Aorta (tissue), 5 donors: Measurements from ENCODE around the gene STK32A. TPM values are rescaled to one million over a fixed set of nuclear protein-coding genes. Genes with fewer than 3 reads are reported as not detected.

Experiments used
- ATAC-seq: fragments of 200-7000 bp; cut with Tn5 transposase; one replicate; pipeline ENCODE4 v1.9.1; 2022; ENCODE audit warnings: moderate library complexity; ENCODE audit not compliant: low FRiP score
- DNase-seq, 2 donors: peaks; one replicate each; pipeline ENCODE4 v3.0.0-alpha.2; 2020
- H3K27ac ChIP-seq, 2 donors: one replicate each; pipeline ENCODE4 v1.5.1; 2013; ENCODE audit warnings: low read length in 2 of 2, mild to moderate bottlenecking in 2 of 2, moderate library complexity in 2 of 2, control low read depth in 1 of 2, inconsistent platforms in 1 of 2, low read depth in 1 of 2
- H3K27me3 ChIP-seq, 2 donors: one replicate each; pipeline ENCODE4 v1.6.1; 2013; ENCODE audit warnings: control low read depth in 1 of 2, low read length in 1 of 2, mild to moderate bottlenecking in 1 of 2, moderate library complexity in 1 of 2; ENCODE audit not compliant: insufficient read depth in 2 of 2, control insufficient read depth in 1 of 2
- H3K36me3 ChIP-seq, 2 donors: one replicate each; pipeline ENCODE4 v1.6.1; 2013; ENCODE audit warnings: control low read depth in 1 of 2, low read length in 1 of 2, mild to moderate bottlenecking in 1 of 2; ENCODE audit not compliant: insufficient read depth in 2 of 2, control insufficient read depth in 1 of 2
- H3K4me1 ChIP-seq, 2 donors: one replicate each; pipeline ENCODE4 v1.6.1; 2013; ENCODE audit warnings: low read length in 2 of 2, control low read depth in 1 of 2, mild to moderate bottlenecking in 1 of 2, moderate library complexity in 1 of 2; ENCODE audit not compliant: insufficient read depth in 2 of 2, control insufficient read depth in 1 of 2
- H3K4me3 ChIP-seq, 2 donors: one replicate each; pipeline ENCODE4 v1.5.1; 2013; ENCODE audit warnings: low read length in 2 of 2, control low read depth in 1 of 2, mild to moderate bottlenecking in 1 of 2
- H3K9me3 ChIP-seq: one replicate; pipeline ENCODE4 v1.6.1; 2013; ENCODE audit warnings: mild to moderate bottlenecking, low read length; ENCODE audit not compliant: control insufficient read depth
- WGBS, 2 donors: extraction: QIAGEN DNeasy Blood & Tissue Kit; methylation state at CpG; one replicate each; pipeline ENCODE4 v1.1.7; 2013; 5-methylcytosine and 5-hydroxymethylcytosine counted together
- intact Hi-C, 2 donors: fragments of 100-400 bp; cut with DNase I; formaldehyde crosslinking; loops; one replicate each; pipeline versions ENCODE4 v1.14.2 to v1.15.0; 2022
- polyA plus RNA-seq, 2 donors: library from polyadenylated mRNA; stranded (reverse); fragments of 200-250 nt; gene quantifications; one replicate each; pipeline ENCODE4 v1.2.3, GENCODE V29; 2013
- total RNA-seq, 2 donors: library from RNA; stranded (reverse); fragmentation: NEBNext Ultra II Directional; extraction: Animal tissue kit (Norgen Biotek cat#: 25700); gene quantifications; one replicate each; pipeline ENCODE4 v1.2.1, GENCODE V29; 2021
- donor health status: healthy with polysubstance abuse.
- donor health status: Bipolar disorder and iron deficiency.
- donor health status: DM: no; HTN: no; CAD: no.
- donor health status: DM: no; HTN: no; CAD: no.
- donor health status: DM: yes; HTN: yes; CAD: no.

The STK32A gene
- total and polyA plus RNA-seq, 4 donors: 3.4 to 14.5 (median 5.5) TPM

DNA sequence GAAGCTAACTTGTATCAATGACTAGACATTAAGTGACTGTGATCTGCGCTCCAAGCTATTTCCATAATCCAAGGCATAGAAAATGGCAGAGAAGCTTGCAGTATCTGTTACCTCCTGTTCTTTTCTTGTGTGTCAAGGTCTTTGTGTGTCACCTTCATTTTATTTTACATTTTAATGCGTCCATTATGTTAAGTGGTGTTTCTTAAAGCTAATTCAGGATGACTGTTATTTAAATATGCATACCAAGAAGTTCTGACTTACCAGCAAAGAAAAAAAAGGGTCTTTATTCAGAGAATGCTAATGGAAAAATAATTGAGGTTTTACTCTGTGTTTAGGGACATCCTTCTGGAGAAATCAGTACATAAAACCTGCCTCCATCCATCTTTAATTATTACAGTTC lies 52.3 kb downstream of the STK32A start:
- Histone ChIP-seq H3K27ac (no peak overlapping the region), H3K9me3 (no peaks in the 10 kb centered on the region), H3K36me3 (no peaks in the 10 kb centered on the region), H3K4me3 (no peak overlapping the region), H3K27me3 (no peaks in the 10 kb centered on the region), H3K4me1 (no peaks in the 10 kb centered on the region)
- no peak for ATAC-seq
- 87 to 90% methylated on average over 2 of the region's 2 CpGs for WGBS, 2 donors
- intact Hi-C loops: no loop called here
- no peak for DNase-seq

DNA sequence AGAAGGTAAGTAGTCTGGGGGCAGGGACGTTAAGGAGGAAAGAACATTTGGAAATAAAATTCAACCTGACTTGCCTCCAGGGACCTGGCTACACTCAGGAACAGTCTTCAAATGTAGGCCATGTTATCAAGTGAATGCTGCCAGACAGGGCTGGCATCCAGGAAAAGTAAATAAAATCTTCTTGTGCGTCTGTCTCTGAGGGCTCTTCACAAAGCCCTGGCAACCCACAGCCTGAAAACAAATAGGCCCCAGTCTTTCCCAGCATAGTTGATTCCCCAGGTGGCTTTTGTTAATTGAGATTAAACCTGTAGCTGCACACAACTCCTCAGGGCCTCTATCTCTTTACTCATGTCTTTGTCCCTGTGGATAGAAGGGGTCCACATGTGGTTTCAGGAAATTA lies 55.4 kb downstream of the STK32A start:
- 36 to 48% methylated on average over 2 of the region's 2 CpGs for WGBS, 2 donors
- ATAC-seq (no peak), DNase-seq (no peak)
- intact Hi-C loops: no loop called here
- H3K4me1 ChIP-seq: no peaks in the 10 kb centered on the region
- H3K27ac ChIP-seq: no peak overlapping the region
- no peaks in the 10 kb centered on the region for H3K9me3 ChIP-seq
- no peaks in the 10 kb centered on the region for H3K36me3 ChIP-seq
- no peaks in the 10 kb centered on the region for H3K27me3 ChIP-seq
- no peak overlapping the region for H3K4me3 ChIP-seq

- peak; percentile 26 for ATAC-seq
- no peaks in the 10 kb centered on the region for H3K27me3 ChIP-seq
- peaks cover 9% of the 10 kb centered on the region in 2 donors for H3K4me1 ChIP-seq
- DNase-seq: no peak
- H3K4me3 ChIP-seq: no peak overlapping the region
- peak overlapping the region; percentile 93 to 97 for H3K27ac ChIP-seq
- no peaks in the 10 kb centered on the region for H3K9me3 ChIP-seq
- intact Hi-C loops: loop anchor here in 1 of 2 donors (5.0 kb wide), 1 partner anchor 66 kb away; the partner anchor contains the start of gene STK32A
- no peaks in the 10 kb centered on the region for H3K36me3 ChIP-seq
- 17 to 23% methylated on average over 6 of the region's 6 CpGs for WGBS, 2 donors
Measured at GRCh38 chr5:147303251-147303650, 68.4 kb downstream of the STK32A start.

DNA sequence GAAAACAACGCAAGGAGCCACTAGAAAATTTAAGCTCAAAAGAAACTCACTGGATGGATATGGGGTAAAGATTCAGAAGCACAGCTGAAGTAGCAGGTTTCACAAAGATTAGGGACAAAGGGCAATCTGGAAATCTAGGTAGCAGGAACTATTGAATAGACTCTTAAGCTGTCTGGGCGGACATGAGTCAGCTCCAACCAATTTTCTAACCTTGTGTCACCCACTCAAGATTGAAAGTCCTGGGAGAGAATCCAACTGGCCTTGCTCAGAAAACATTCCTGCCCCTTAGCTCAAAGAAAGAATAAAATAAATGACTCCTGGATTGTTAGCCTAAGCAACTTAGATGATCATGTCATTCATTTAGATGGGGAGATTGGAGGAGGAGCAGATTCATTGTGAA lies 69.2 kb downstream of the STK32A start:
- DNase-seq (peak in 1 of 2 donors; percentile 53), ATAC-seq (peak; percentile 74)
- Histone ChIP-seq H3K27ac (peak overlapping the region; percentile 93 to 97), H3K27me3 (no peaks in the 10 kb centered on the region), H3K9me3 (no peaks in the 10 kb centered on the region), H3K36me3 (no peaks in the 10 kb centered on the region), H3K4me1 (peaks cover 9% of the 10 kb centered on the region in 2 donors), H3K4me3 (no peak overlapping the region)
- WGBS, 2 donors: 34 to 37% methylated on average over 2 of the region's 2 CpGs
- intact Hi-C loops: loop anchor here in 1 of 2 donors (5.0 kb wide), 1 partner anchor 67 kb away; the partner anchor contains the start of gene STK32A

DNA sequence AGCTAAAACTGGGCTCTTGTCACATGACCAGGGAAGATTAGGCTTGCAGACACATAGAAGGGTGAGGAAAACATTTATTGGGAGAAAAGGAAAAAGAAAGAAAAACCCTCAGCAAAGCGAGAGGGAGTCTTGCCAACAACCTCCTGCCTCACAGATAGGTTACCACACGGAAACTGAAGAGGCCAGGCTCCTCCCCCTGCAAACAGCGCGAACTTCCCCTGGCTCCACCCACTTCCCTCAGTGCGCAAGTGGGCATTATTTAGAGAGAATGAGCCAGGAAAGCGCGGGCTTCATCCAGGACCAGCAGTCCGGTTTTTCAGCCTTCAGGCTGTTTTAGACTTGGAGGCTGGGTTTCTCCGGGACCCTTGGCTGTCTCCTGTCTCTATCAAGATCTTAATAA lies 70.3 kb downstream of the STK32A start:
- intact Hi-C loops: no loop called here
- no peak for DNase-seq
- Histone ChIP-seq H3K4me3 (no peak overlapping the region), H3K4me1 (peaks cover 9% of the 10 kb centered on the region in 2 donors), H3K36me3 (no peaks in the 10 kb centered on the region), H3K27ac (peak overlapping the region; percentile 61 to 80), H3K27me3 (no peaks in the 10 kb centered on the region), H3K9me3 (no peaks in the 10 kb centered on the region)
- no peak for ATAC-seq
- 92 to 96% methylated on average over 9 of the region's 9 CpGs for WGBS, 2 donors

DNA sequence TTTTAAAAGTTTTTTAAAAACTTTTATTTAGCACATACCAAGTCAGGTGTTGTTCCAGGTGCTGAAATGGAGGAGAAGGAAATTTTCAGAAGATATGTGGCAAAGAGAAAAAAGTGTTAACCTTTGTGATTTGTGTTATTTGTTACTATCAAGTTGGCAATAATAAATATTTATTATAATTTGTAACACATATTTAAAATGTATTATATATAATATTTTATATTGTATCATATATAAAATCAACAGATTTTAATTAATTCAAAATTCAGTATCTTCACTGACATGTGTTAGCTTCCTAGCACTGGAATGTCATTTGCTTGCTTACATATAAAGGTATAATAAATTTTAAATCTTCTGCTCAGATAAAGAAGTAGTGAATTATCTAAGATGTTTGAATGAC lies 71.5 kb downstream of the STK32A start:
- H3K27ac ChIP-seq: no peak overlapping the region
- H3K4me3 ChIP-seq: no peak overlapping the region
- DNase-seq (no peak), ATAC-seq (no peak)
- intact Hi-C loops: no loop called here
- no peaks in the 10 kb centered on the region for H3K36me3 ChIP-seq
- no peaks in the 10 kb centered on the region for H3K9me3 ChIP-seq
- peaks cover 9% of the 10 kb centered on the region in 2 donors for H3K4me1 ChIP-seq
- no peaks in the 10 kb centered on the region for H3K27me3 ChIP-seq

- no peak for ATAC-seq
- H3K9me3 ChIP-seq: no peaks in the 10 kb centered on the region
- peak in 1 of 2 donors; percentile 49 for DNase-seq
- intact Hi-C loops: no loop called here
- H3K27ac ChIP-seq: no peak overlapping the region
- peaks cover 9% of the 10 kb centered on the region in 2 donors for H3K4me1 ChIP-seq
- H3K27me3 ChIP-seq: no peaks in the 10 kb centered on the region
- H3K36me3 ChIP-seq: no peaks in the 10 kb centered on the region
- WGBS, 2 donors: 33 to 41% methylated on average over 4 of the region's 4 CpGs
- no peak overlapping the region for H3K4me3 ChIP-seq
Measured at GRCh38 chr5:147307170-147307569, 72.3 kb downstream of the STK32A start.

DNA sequence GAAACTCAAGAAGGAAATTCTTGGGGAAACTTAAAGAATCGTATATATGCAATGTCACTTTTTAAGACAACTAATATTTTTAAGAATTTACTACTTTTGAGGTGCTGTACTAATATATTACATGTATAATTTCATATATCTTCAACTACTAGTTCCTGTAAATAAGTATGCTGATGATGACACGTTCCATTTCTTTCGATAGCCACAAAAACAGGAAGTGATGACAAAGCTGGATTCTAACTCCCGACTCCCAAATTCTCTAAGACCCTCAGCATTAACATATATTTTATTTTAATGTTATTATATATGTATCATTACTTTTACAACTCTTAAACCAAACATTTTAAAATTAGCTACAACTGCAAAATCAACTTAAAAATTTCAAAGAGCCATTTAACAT lies 74.8 kb downstream of the STK32A start:
- Histone ChIP-seq H3K36me3 (no peaks in the 10 kb centered on the region), H3K27ac (peak overlapping the region in 1 of 2 donors; percentile 39), H3K27me3 (no peaks in the 10 kb centered on the region), H3K4me1 (peaks cover 0 to under 1% of the 10 kb centered on the region in 2 donors), H3K4me3 (no peak overlapping the region), H3K9me3 (no peaks in the 10 kb centered on the region)
- intact Hi-C loops: no loop called here
- WGBS, 2 donors: 69 to 71% methylated on average over 4 of the region's 4 CpGs
- ATAC-seq (no peak), DNase-seq (no peak)

- WGBS, 2 donors: 21 to 26% methylated on average over 10 of the region's 10 CpGs
Measured at GRCh38 chr5:147310059-147310704, 75.4 kb downstream of the STK32A start.

More at GRCh38 chr5:147310059-147310704, 75.4 kb downstream of the STK32A start:
- DNase-seq (peak; percentile 87 to 90), ATAC-seq (peak; percentile 92)
- Histone ChIP-seq H3K27me3 (no peaks in the 10 kb centered on the region), H3K9me3 (no peaks in the 10 kb centered on the region), H3K36me3 (no peaks in the 10 kb centered on the region), H3K4me3 (no peak overlapping the region), H3K27ac (peak overlapping the region; percentile 43 to 80), H3K4me1 (no peaks in the 10 kb centered on the region)
- intact Hi-C loops: no loop called here
